Skeletal muscle cell (primary cell): ENCODE measurements around the gene SAMD8.
"Not testable (repeated sequence)": the region's sequence is repeated elsewhere in the genome, so short reads cannot be mapped to it uniquely, and the experiment has no call there.

Experiments used
- DNase-seq: peaks from one replicate; pipeline ENCODE4 v3.0.0-alpha.2; 2010; ENCODE audit warnings: low read depth
- H3K4me3 ChIP-seq: 2 replicates; pipeline ENCODE4 v1.5.1; 2011; ENCODE audit warnings: low read depth, mild to moderate bottlenecking, control low read depth, low read length, moderate library complexity

The SAMD8 gene

GRCh38 chr10:75128985-75129384 is 17.5 kb downstream of the SAMD8 start:
- H3K4me3 ChIP-seq, DNase-seq: not testable (repeated sequence)

GRCh38 chr10:75129537-75129936 is 18.1 kb downstream of the SAMD8 start:
- no peak for DNase-seq
- no peak overlapping the region for H3K4me3 ChIP-seq

GRCh38 chr10:75133701-75134100 is 22.2 kb downstream of the SAMD8 start:
- H3K4me3 ChIP-seq: not testable (repeated sequence)

GRCh38 chr10:75136346-75136745 is 24.9 kb downstream of the SAMD8 start:
- no peak for DNase-seq
- H3K4me3 ChIP-seq: no peak overlapping the region

More at GRCh38 chr10:75133701-75134100, 22.2 kb downstream of the SAMD8 start:
- not testable (repeated sequence) for DNase-seq

GRCh38 chr10:75137533-75138438 is 26.3 kb downstream of the SAMD8 start:
- DNase-seq: peak; percentile 37
- H3K4me3 ChIP-seq: no peak overlapping the region

- H3K4me3 ChIP-seq: no peak overlapping the region
- no peak for DNase-seq
These were observed 28.8 kb downstream of the SAMD8 start for GRCh38 chr10:75140246-75140645.

GRCh38 chr10:75143353-75143752 is 31.9 kb downstream of the SAMD8 start:
- no peak for DNase-seq

GRCh38 chr10:75145590-75145989 is 34.1 kb downstream of the SAMD8 start:
- no peak overlapping the region for H3K4me3 ChIP-seq
- no peak for DNase-seq

More at GRCh38 chr10:75143353-75143752, 31.9 kb downstream of the SAMD8 start:
- H3K4me3 ChIP-seq: no peak overlapping the region

GRCh38 chr10:75146780-75147179 is 35.3 kb downstream of the SAMD8 start:
- H3K4me3 ChIP-seq: no peak overlapping the region
- DNase-seq: no peak

- DNase-seq: no peak
- H3K4me3 ChIP-seq: no peak overlapping the region
These were observed 39.2 kb downstream of the SAMD8 start for GRCh38 chr10:75150656-75151055.

- no peak overlapping the region for H3K4me3 ChIP-seq
- DNase-seq: no peak
These were observed 48.1 kb downstream of the SAMD8 start for GRCh38 chr10:75159519-75159918.

- H3K4me3 ChIP-seq: no peak overlapping the region
- DNase-seq: no peak
These were observed 54.5 kb downstream of the SAMD8 start for GRCh38 chr10:75165684-75166622.

- DNase-seq: no peak
- H3K4me3 ChIP-seq: no peak overlapping the region
These were observed 55.1 kb downstream of the SAMD8 start for GRCh38 chr10:75166623-75166972.

- no peak overlapping the region for H3K4me3 ChIP-seq
- no peak for DNase-seq
These were observed 56.8 kb downstream of the SAMD8 start for GRCh38 chr10:75168275-75168674.

- no peak overlapping the region for H3K4me3 ChIP-seq
- no peak for DNase-seq
These were observed 58.8 kb downstream of the SAMD8 start for GRCh38 chr10:75170215-75170614.

GRCh38 chr10:75175046-75175445 is 63.6 kb downstream of the SAMD8 start:
- no peak overlapping the region for H3K4me3 ChIP-seq
- no peak for DNase-seq

- no peak overlapping the region for H3K4me3 ChIP-seq
- no peak for DNase-seq
These were observed 64.6 kb downstream of the SAMD8 start for GRCh38 chr10:75176046-75176445.

GRCh38 chr10:75176736-75177135 is 65.3 kb downstream of the SAMD8 start:
- no peak overlapping the region for H3K4me3 ChIP-seq
- no peak for DNase-seq

GRCh38 chr10:75179657-75180177 is 68.3 kb downstream of the SAMD8 start:
- no peak for DNase-seq
- no peak overlapping the region for H3K4me3 ChIP-seq

- no peak overlapping the region for H3K4me3 ChIP-seq
These were observed 69.1 kb downstream of the SAMD8 start for GRCh38 chr10:75180592-75180991.

More at GRCh38 chr10:75180592-75180991, 69.1 kb downstream of the SAMD8 start:
- DNase-seq: no peak
